Spleen (tissue), 11 donors: ENCODE measurements around the gene DPAGT1. TPM values are rescaled to one million over a fixed set of nuclear protein-coding genes. Genes with fewer than 3 reads are reported as not detected.
A peak's percentile ranks its signal among the peaks of the same experiment; 100 is the strongest.

ENCODE experiments used
- DNase-seq: peaks from one replicate; pipeline ENCODE4 v3.0.0-alpha.2; 2020
- H3K27ac ChIP-seq, 8 donors: fragments of 200-600 bp; sonication (generic) in 7 of 8; 1 replicate in 4 of 8; 2 replicates in 4 of 8; pipeline versions ENCODE4 v1.5.0 to v1.8.0; 2016 to 2021; ENCODE audit warnings: inconsistent platforms in 4 of 8, mild to moderate bottlenecking in 4 of 8, moderate library complexity in 1 of 8
- H3K27me3 ChIP-seq, 7 donors: fragments of 200-600 bp; sonication (generic) in 6 of 7; replicated peaks in 1 of 7; 1 replicate in 4 of 7; 2 replicates in 3 of 7; pipeline versions ENCODE4 v1.5.0 to v1.8.0; 2016 to 2021; ENCODE audit warnings: inconsistent platforms in 3 of 7, mild to moderate bottlenecking in 1 of 7
- H3K36me3 ChIP-seq, 6 donors: fragments of 200-600 bp; sonication (generic) in 5 of 6; 1 replicate in 4 of 6; 2 replicates in 2 of 6; pipeline versions ENCODE4 v1.5.0 to v1.8.0; 2016 to 2021; ENCODE audit warnings: inconsistent platforms in 2 of 6
- H3K4me1 ChIP-seq, 6 donors: fragments of 200-600 bp; sonication (generic) in 5 of 6; 1 replicate in 3 of 6; 2 replicates in 3 of 6; pipeline versions ENCODE4 v1.5.0 to v1.8.0; 2016 to 2021; ENCODE audit warnings: inconsistent platforms in 3 of 6
- H3K4me3 ChIP-seq, 8 donors: fragments of 200-600 bp; sonication (generic) in 7 of 8; 1 replicate in 4 of 8; 2 replicates in 4 of 8; pipeline versions ENCODE4 v1.5.0 to v1.8.0; 2016 to 2021; ENCODE audit warnings: inconsistent platforms in 4 of 8, mild to moderate bottlenecking in 4 of 8, moderate library complexity in 2 of 8
- H3K9me3 ChIP-seq, 8 donors: fragments of 200-600 bp; sonication (generic) in 7 of 8; 1 replicate in 4 of 8; 2 replicates in 4 of 8; pipeline versions ENCODE4 v1.5.0 to v1.8.0; 2016 to 2021; ENCODE audit warnings: inconsistent platforms in 4 of 8
- CTCF ChIP-seq, 11 experiments: fragments of 200-600 bp in 7 of 11; fragments of 450-650 bp in 4 of 11; sonication (generic) in 4 of 11; IDR thresholded peaks in 8 of 11; conservative IDR thresholded peaks in 3 of 11; 1 replicate in 7 of 11; 2 replicates in 4 of 11; pipeline versions ENCODE4 v1.4.0 to v1.8.0; 2016 to 2021; ENCODE audit warnings: antibody characterized with exemption in 11 of 11, inconsistent platforms in 4 of 11, mild to moderate bottlenecking in 1 of 11
- POLR2A ChIP-seq, 3 donors: fragments of 450-650 bp; IDR thresholded peaks; one replicate each; pipeline ENCODE4 v1.5.1; 2017; ENCODE audit warnings: antibody characterized with exemption in 3 of 3, mild to moderate bottlenecking in 1 of 3
- POLR2AphosphoS5 ChIP-seq, 3 donors: sonication (generic); formaldehyde crosslinking; IDR thresholded peaks; one replicate each; pipeline ENCODE4 v1.5.1; 2017; ENCODE audit warnings: antibody characterized with exemption in 3 of 3
- WGBS, 5 donors: extraction: QIAGEN DNeasy Blood & Tissue Kit in 3 of 5; methylation state at CpG; one replicate each; pipeline versions ENCODE4 v1.1.5 to v1.1.7; 2013 to 2018; 5-methylcytosine and 5-hydroxymethylcytosine counted together
- intact Hi-C: fragments of 100-400 bp; cut with DNase I; formaldehyde crosslinking; loops from one replicate; pipeline ENCODE4 v1.15.0; 2023; ENCODE audit warnings: low total_unique reads
- polyA plus RNA-seq, 3 donors: library from polyadenylated mRNA; stranded (reverse); fragments of 200-250 nt; gene quantifications; one replicate each; pipeline ENCODE4 v1.2.1, GENCODE V29; 2013
- total RNA-seq, 7 donors: library from RNA; depleted of rRNA in 3 of 7; stranded (reverse); fragments of >200 nt in 3 of 7; fragmentation: NEBNext Ultra II Directional in 4 of 7; extraction: Animal tissue kit (Norgen Biotek cat#: 25700) in 4 of 7; gene quantifications; one replicate each; pipeline versions ENCODE4 v1.1.0 to v1.2.1, GENCODE V29; 2016 to 2021
- donor health status: healthy with polysubstance abuse.
- donor health status: DM: no; HTN: no; CAD: no; lungs with moderate emphysema.
- donor health status: DM: no; HTN: no; CAD: no.
- donor health status: Bipolar disorder and iron deficiency.
- donor health status: healthy.
- donor health status: DM: no; HTN: no; CAD: no.
- donor health status: DM: yes; HTN: yes; CAD: no.

Gene DPAGT1
- total and polyA plus RNA-seq, 10 donors: 20.7 to 58.9 (median 33.7) TPM

- DNase-seq: peak; percentile 92
- Histone ChIP-seq H3K27me3 (no peaks in the 10 kb centered on the region), H3K9me3 (no peaks in the 10 kb centered on the region), H3K4me3 (peak overlapping the region; percentile 76 to 93 (median 83)), H3K36me3 (peaks cover 0 to 47% (median 19%) of the 10 kb centered on the region in 6 donors), H3K4me1 (peaks cover 14 to 74% (median 40%) of the 10 kb centered on the region in 6 donors), H3K27ac (peak overlapping the region; percentile 84 to 97 (median 94))
- intact Hi-C loops: loop anchor here (10.0 kb wide), 1 partner anchor 101 kb away; no protein-coding TSS in a partner anchor
- TF ChIP-seq CTCF (IDR thresholded peaks at IDR 0.05 in 8 of 11, conservative IDR thresholded peaks at IDR 0.05 in 3 of 11): no peak
- TF ChIP-seq POLR2AphosphoS5 (IDR thresholded peaks at IDR 0.05): peak in 1 of 3 donors; percentile 0
- no peak for TF ChIP-seq POLR2A (IDR thresholded peaks at IDR 0.05)
- 0 to 1% (median 1%) methylated on average over 25 to 81 of the region's 81 CpGs for WGBS, 5 donors
Observed at GRCh38 chr11:119093942-119094815, 7.5 kb downstream of the DPAGT1 start.

GRCh38 chr11:119092880-119093842 lies 8.5 kb downstream of the DPAGT1 start:
- Histone ChIP-seq H3K36me3 (peaks cover 0 to 38% (median 17%) of the 10 kb centered on the region in 6 donors), H3K27me3 (no peaks in the 10 kb centered on the region), H3K27ac (peak overlapping the region in 7 of 8 donors; percentile 91 to 97 (median 95)), H3K4me1 (peaks cover 14 to 74% (median 40%) of the 10 kb centered on the region in 6 donors), H3K9me3 (no peaks in the 10 kb centered on the region), H3K4me3 (peak overlapping the region in 7 of 8 donors; percentile 76 to 93 (median 83))
- intact Hi-C loops: loop anchor here (10.0 kb wide), 1 partner anchor 102 kb away; no protein-coding TSS in a partner anchor
- TF ChIP-seq POLR2AphosphoS5 (IDR thresholded peaks at IDR 0.05) (no peak), POLR2A (IDR thresholded peaks at IDR 0.05) (no peak), CTCF (IDR thresholded peaks at IDR 0.05 in 8 of 11, conservative IDR thresholded peaks at IDR 0.05 in 3 of 11) (no peak)
- WGBS, 5 donors: 57 to 70% (median 61%) methylated on average over 11 to 12 of the region's 12 CpGs
- DNase-seq: no peak

- intact Hi-C loops: loop anchor here (10.0 kb wide), 1 partner anchor 103 kb away; no protein-coding TSS in a partner anchor
- DNase-seq: no peak
Observed at GRCh38 chr11:119091966-119092879, 9.4 kb downstream of the DPAGT1 start.

More at GRCh38 chr11:119091966-119092879, 9.4 kb downstream of the DPAGT1 start:
- TF ChIP-seq CTCF (IDR thresholded peaks at IDR 0.05 in 8 of 11, conservative IDR thresholded peaks at IDR 0.05 in 3 of 11) (no peak), POLR2A (IDR thresholded peaks at IDR 0.05) (no peak), POLR2AphosphoS5 (IDR thresholded peaks at IDR 0.05) (no peak)
- Histone ChIP-seq H3K4me1 (peaks cover 14 to 76% (median 40%) of the 10 kb centered on the region in 6 donors), H3K27me3 (no peaks in the 10 kb centered on the region), H3K27ac (peak overlapping the region in 3 of 8 donors; percentile 95 to 96 (median 96)), H3K9me3 (no peaks in the 10 kb centered on the region), H3K36me3 (peaks cover 0 to 29% (median 8%) of the 10 kb centered on the region in 6 donors), H3K4me3 (peak overlapping the region in 3 of 8 donors; percentile 0 to 83 (median 1))
- 85 to 89% (median 87%) methylated on average over 13 of the region's 13 CpGs for WGBS, 5 donors
